Left ventricle myocardium superior (tissue), 1 donor: ENCODE results near the gene IQGAP3. TPM values are rescaled to one million over a fixed set of nuclear protein-coding genes. Genes with fewer than 3 reads are reported as not detected.
A peak's percentile ranks its signal among the peaks of the same experiment; 100 is the strongest.

Source experiments
- ATAC-seq: fragments of 200-7000 bp; cut with Tn5 transposase; one replicate; pipeline ENCODE4 v1.9.1; 2020; ENCODE audit warnings: mild to moderate bottlenecking, moderate library complexity
- DNase-seq: peaks from one replicate; pipeline ENCODE4 v3.0.0-alpha.2; 2020
- intact Hi-C: fragments of 100-400 bp; cut with micrococcal nuclease; formaldehyde crosslinking; loops from one replicate; pipeline ENCODE4 v1.11.0; 2022
- total RNA-seq: library from RNA; stranded (reverse); fragmentation: NEBNext Ultra II Directional; extraction: Animal tissue kit (Norgen Biotek cat#: 25700); gene quantifications from one replicate; pipeline ENCODE4 v1.2.1, GENCODE V29; 2021
- donor health status: DM: no; HTN: yes; CAD: no; lungs with severe emphysema.

The IQGAP3 gene
- total RNA-seq, 1 donor from 2014 or later = 0.42 TPM

DNA sequence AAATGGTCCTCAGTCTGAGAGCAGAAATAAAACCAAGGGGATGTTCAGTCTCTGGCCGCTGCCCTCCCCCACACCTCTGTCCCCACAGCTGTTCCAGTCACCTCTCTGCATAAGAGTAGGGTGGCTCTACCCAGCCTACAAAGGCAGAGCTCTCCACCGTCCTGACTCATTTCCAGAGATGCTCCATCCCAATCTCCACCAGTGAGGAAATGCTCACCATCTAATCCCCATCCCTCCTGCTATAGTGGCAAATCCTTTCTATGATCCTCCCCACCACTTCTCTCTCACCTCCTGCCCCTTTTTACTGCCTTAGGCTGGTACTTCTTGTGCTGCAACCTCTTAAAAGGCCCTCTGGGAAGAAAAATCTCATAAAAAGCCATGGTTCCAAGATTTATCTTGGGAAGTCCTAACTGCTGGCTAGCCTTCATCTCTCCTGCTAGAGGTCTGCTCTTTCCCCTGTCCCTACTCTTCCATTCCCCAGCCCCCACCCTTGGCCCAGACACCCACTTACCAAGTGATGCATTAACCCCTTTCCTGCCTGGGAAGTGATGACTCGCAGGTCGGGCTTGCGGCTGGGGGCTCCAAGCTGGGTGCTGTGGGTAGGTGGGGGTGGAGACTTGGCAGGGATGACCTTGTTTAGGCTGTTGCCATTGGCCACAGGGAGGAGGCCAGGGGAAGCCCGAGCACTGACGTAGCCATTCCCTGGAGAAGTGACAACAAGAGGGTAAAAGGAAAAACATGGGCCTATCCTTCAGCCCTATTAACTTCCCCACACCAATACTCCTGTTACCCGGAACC is 95.7 kb downstream of the IQGAP3 start:
- DNase-seq (no peak), ATAC-seq (peak; percentile 1)
- intact Hi-C loops = no loop called here

DNA sequence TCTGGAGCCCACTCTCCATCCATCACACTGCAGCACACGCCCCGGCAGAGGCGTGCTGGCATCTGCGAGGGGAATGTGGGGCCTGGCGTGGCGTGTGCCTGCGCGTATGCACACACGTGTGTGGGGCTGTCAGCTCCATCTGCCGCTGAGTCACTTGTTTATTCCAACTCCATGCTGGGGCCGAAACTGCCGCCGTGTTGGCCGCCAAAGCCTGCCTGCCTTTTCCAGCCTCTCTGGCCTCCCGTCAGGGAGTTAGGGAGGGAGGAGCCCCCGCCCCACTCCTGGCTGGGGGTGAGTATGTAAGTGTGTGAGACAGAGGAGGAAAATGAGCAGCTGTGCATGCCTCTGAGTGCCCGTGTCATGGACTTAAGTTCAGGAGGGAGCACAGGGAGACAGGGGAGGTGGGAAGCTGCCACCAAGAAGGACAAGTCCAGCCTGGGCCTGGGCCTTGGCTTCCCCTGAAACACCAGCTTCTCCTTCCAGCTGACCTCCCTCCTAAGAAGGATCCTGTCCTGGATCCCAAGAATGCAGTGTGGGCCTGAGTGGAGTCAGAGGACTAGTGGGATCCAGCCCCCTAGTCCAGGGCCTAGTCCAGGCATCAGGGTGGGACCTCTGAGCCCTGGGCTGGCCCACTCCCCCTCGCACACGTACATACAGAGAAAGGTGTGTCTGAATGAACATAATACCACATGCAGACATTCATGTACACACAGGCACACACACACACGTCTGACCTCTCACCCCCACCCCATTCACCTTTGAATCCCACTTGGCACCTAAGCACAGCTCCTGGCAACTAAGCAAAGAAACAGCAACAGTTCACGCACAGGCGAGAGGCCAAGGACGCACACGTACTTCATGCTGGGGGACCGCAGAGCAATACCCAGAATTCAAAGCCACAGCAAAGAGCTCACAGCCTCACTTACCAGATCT is 96.5 kb downstream of the IQGAP3 start:
- peak; percentile 89 for DNase-seq
- intact Hi-C loops = no loop called here
- ATAC-seq = peak; percentile 67

Other genes with a start within 250 kb of the IQGAP3 start
- gene CCT3, start 234.3 kb downstream of the IQGAP3 start, total RNA-seq = 131 TPM
- not detected for gene TSACC, start 234.0 kb downstream of the IQGAP3 start, total RNA-seq
- not detected for gene RHBG, start 203.4 kb downstream of the IQGAP3 start, total RNA-seq
- gene MEF2D, start 71.8 kb downstream of the IQGAP3 start, total RNA-seq = 116 TPM
- not detected for gene TTC24, start 7.2 kb upstream of the IQGAP3 start, total RNA-seq
- gene NAXE, start 19.2 kb upstream of the IQGAP3 start, total RNA-seq = 123 TPM
- gene GPATCH4, start 28.9 kb upstream of the IQGAP3 start, total RNA-seq = 14.1 TPM
- gene HAPLN2, start 46.9 kb upstream of the IQGAP3 start, total RNA-seq = 1.5 TPM
- gene BCAN, start 69.6 kb upstream of the IQGAP3 start, total RNA-seq = 0.52 TPM
- gene NES, start 104.8 kb upstream of the IQGAP3 start, total RNA-seq = 94.7 TPM
- gene CRABP2, start 133.0 kb upstream of the IQGAP3 start, total RNA-seq = 0.74 TPM
- 14.7 TPM for gene METTL25B, start 155.9 kb upstream of the IQGAP3 start, total RNA-seq
- 12.0 TPM for gene ISG20L2, start 156.2 kb upstream of the IQGAP3 start, total RNA-seq
- 96.1 TPM for gene MRPL24, start 168.5 kb upstream of the IQGAP3 start, total RNA-seq
- 185 TPM for gene HDGF, start 179.1 kb upstream of the IQGAP3 start, total RNA-seq
- 41.3 TPM for gene PRCC, start 195.0 kb upstream of the IQGAP3 start, total RNA-seq
- 1.0 TPM for gene SH2D2A, start 244.3 kb upstream of the IQGAP3 start, total RNA-seq